Measurements from ENCODE around the gene HCN2. TPM values are rescaled to one million over a fixed set of nuclear protein-coding genes. Genes with fewer than 3 reads are reported as not detected.
A peak's percentile ranks its signal among the peaks of the same experiment; 100 is the strongest.

HCN2 gene
- total RNA-seq, 4 donors from 2014 or later = 0.19 to 0.50 (median 0.41) TPM

GRCh38 chr19:573519-573825, 16.2 kb upstream of the HCN2 start:
- intact Hi-C loops (cut with DNase I) = no loop called here
- TF ChIP-seq EP300 (IDR thresholded peaks at IDR 0.05) = no peak
- TF ChIP-seq POLR2AphosphoS5 (IDR thresholded peaks at IDR 0.05) = no peak
- TF ChIP-seq POLR2A (IDR thresholded peaks at IDR 0.05; ENCODE audit: low read depth) = no peak
- TF ChIP-seq CTCF (IDR thresholded peaks at IDR 0.05) = no peak
- Histone ChIP-seq H3K4me3 (peak overlapping the region; percentile 87 to 100 (median 96)), H3K9me3 (no peaks in the 10 kb centered on the region), H3K36me3 (peaks cover 0 to 12% (median 9%) of the 10 kb centered on the region in 4 donors), H3K27me3 (no peaks in the 10 kb centered on the region), H3K27ac (replicated peaks in 1 of 4) (peak overlapping the region; percentile 92 to 94 (median 92)), H3K4me1 (peaks cover 47 to 67% (median 59%) of the 10 kb centered on the region in 4 donors)
- 7% methylated on average over 15 of the region's 15 CpGs for WGBS
- DNase-seq (ENCODE audit: extremely low spot score) = no peak

- H3K4me1 ChIP-seq = peaks cover 55 to 67% (median 59%) of the 10 kb centered on the region in 4 donors
Observed at GRCh38 chr19:574658-575526, 14.8 kb upstream of the HCN2 start.

GRCh38 chr19:575527-576506, 13.9 kb upstream of the HCN2 start:
- peak overlapping the region; percentile 14 to 51 (median 40) for H3K4me3 ChIP-seq
- TF ChIP-seq CTCF (IDR thresholded peaks at IDR 0.05) = no peak
- TF ChIP-seq POLR2AphosphoS5 (IDR thresholded peaks at IDR 0.05) = peak in 1 of 2 donors; percentile 6
- H3K4me1 ChIP-seq = peaks cover 53 to 65% (median 59%) of the 10 kb centered on the region in 4 donors
- peaks cover 12 to 33% (median 28%) of the 10 kb centered on the region in 4 donors for H3K36me3 ChIP-seq
- no peaks in the 10 kb centered on the region for H3K9me3 ChIP-seq
- no peaks in the 10 kb centered on the region for H3K27me3 ChIP-seq
- no peak for DNase-seq (ENCODE audit: extremely low spot score)
- H3K27ac ChIP-seq (replicated peaks in 1 of 4) = peak overlapping the region; percentile 38 to 74 (median 68)
- intact Hi-C loops (cut with DNase I) = loop anchor here (5.0 kb wide), 1 partner anchor 56 kb away; the partner anchor contains the start of gene POLRMT
- WGBS = 62% methylated on average over 24 of the region's 38 CpGs

More at GRCh38 chr19:574658-575526, 14.8 kb upstream of the HCN2 start:
- Histone ChIP-seq H3K9me3 (no peaks in the 10 kb centered on the region), H3K27ac (replicated peaks in 1 of 4) (peak overlapping the region; percentile 38 to 74 (median 68)), H3K36me3 (peaks cover 5 to 23% (median 19%) of the 10 kb centered on the region in 4 donors), H3K27me3 (no peaks in the 10 kb centered on the region), H3K4me3 (peak overlapping the region; percentile 14 to 51 (median 40))
- WGBS = 35% methylated on average over 21 of the region's 32 CpGs
- no peak for DNase-seq (ENCODE audit: extremely low spot score)
- intact Hi-C loops (cut with DNase I) = loop anchor here (5.0 kb wide), 1 partner anchor 57 kb away; the partner anchor contains the start of gene POLRMT
- no peak for TF ChIP-seq EP300 (IDR thresholded peaks at IDR 0.05)
- TF ChIP-seq POLR2A (IDR thresholded peaks at IDR 0.05; ENCODE audit: low read depth) = no peak
- TF ChIP-seq CTCF (IDR thresholded peaks at IDR 0.05) = no peak
- no peak for TF ChIP-seq POLR2AphosphoS5 (IDR thresholded peaks at IDR 0.05)

- WGBS = 86% methylated on average over 21 of the region's 28 CpGs
- TF ChIP-seq POLR2AphosphoS5 (IDR thresholded peaks at IDR 0.05) (no peak), EP300 (IDR thresholded peaks at IDR 0.05) (no peak), CTCF (IDR thresholded peaks at IDR 0.05) (no peak), POLR2A (IDR thresholded peaks at IDR 0.05; ENCODE audit: low read depth) (no peak)
- no peaks in the 10 kb centered on the region for H3K27me3 ChIP-seq
- no peak for DNase-seq (ENCODE audit: extremely low spot score)
- H3K4me1 ChIP-seq = peaks cover 43 to 55% (median 52%) of the 10 kb centered on the region in 4 donors
- intact Hi-C loops (cut with DNase I) = loop anchor here (5.0 kb wide), 1 partner anchor 55 kb away; the partner anchor contains the start of gene POLRMT
- H3K27ac ChIP-seq (replicated peaks in 1 of 4) = no peak overlapping the region
- H3K9me3 ChIP-seq = no peaks in the 10 kb centered on the region
- peaks cover 19 to 43% (median 38%) of the 10 kb centered on the region in 4 donors for H3K36me3 ChIP-seq
- H3K4me3 ChIP-seq = no peak overlapping the region
Observed at GRCh38 chr19:576768-577438, 12.8 kb upstream of the HCN2 start.
